Thyroid gland (tissue), 4 donors: ENCODE results near the gene PCTP. TPM values are rescaled to one million over a fixed set of nuclear protein-coding genes. Genes with fewer than 3 reads are reported as not detected.
A peak's percentile ranks its signal among the peaks of the same experiment; 100 is the strongest.

Experiments
- DNase-seq, 2 donors: peaks; one replicate each; pipeline ENCODE4 v3.0.0-alpha.2; 2019
- H3K27ac ChIP-seq, 3 donors: fragments of 200-600 bp; sonication (generic); 1 replicate in 2 of 3; 2 replicates in 1 of 3; pipeline ENCODE4 v1.5.1; 2016 to 2019; ENCODE audit warnings: mild to moderate bottlenecking in 1 of 3, moderate library complexity in 1 of 3
- H3K27me3 ChIP-seq: fragments of 200-600 bp; sonication (generic); one replicate; pipeline ENCODE4 v1.5.1; 2019
- H3K36me3 ChIP-seq, 2 donors: fragments of 200-600 bp; sonication (generic); one replicate each; pipeline ENCODE4 v1.5.1; 2016 to 2019
- H3K4me1 ChIP-seq, 2 donors: fragments of 200-600 bp; sonication (generic); one replicate each; pipeline ENCODE4 v1.5.1; 2017 to 2019
- H3K4me3 ChIP-seq, 3 donors: fragments of 200-600 bp; sonication (generic); replicated peaks in 1 of 3; 1 replicate in 2 of 3; 2 replicates in 1 of 3; pipeline ENCODE4 v1.5.1; 2016; ENCODE audit warnings: mild to moderate bottlenecking in 1 of 3
- H3K9me3 ChIP-seq: fragments of 200-600 bp; sonication (generic); one replicate; pipeline ENCODE4 v1.5.1; 2017
- POLR2A ChIP-seq, 2 donors: fragments of 450-650 bp; IDR thresholded peaks; one replicate each; pipeline ENCODE4 v1.6.1; 2017; ENCODE audit warnings: antibody characterized with exemption in 2 of 2, mild to moderate bottlenecking in 2 of 2, moderate library complexity in 1 of 2
- WGBS, 2 donors: methylation state at CpG; one replicate each; pipeline ENCODE4 v1.1.5; 2017; 5-methylcytosine and 5-hydroxymethylcytosine counted together
- intact Hi-C: fragments of 100-400 bp; cut with DNase I; formaldehyde crosslinking; loops from one replicate; pipeline ENCODE4 v1.15.1; 2023
- total RNA-seq, 4 donors: library from RNA; depleted of rRNA; stranded (reverse); fragments of >200 nt; gene quantifications; one replicate each; pipeline ENCODE4 v1.2.3, GENCODE V29; 2016
- TF ChIP-seq, protein P1 (sequence below), 6 experiments: fragments of 200-600 bp in 3 of 6; fragments of 450-650 bp in 3 of 6; sonication (generic) in 3 of 6; IDR thresholded peaks; one replicate each; pipeline ENCODE4 v1.5.1; 2016 to 2019; ENCODE audit warnings: antibody characterized with exemption in 6 of 6, mild to moderate bottlenecking in 2 of 6, inconsistent platforms in 1 of 6, moderate library complexity in 1 of 6

PCTP gene
- total RNA-seq, 4 donors from 2014 or later, result 13.7 to 17.2 (median 14.8) TPM

DNA sequence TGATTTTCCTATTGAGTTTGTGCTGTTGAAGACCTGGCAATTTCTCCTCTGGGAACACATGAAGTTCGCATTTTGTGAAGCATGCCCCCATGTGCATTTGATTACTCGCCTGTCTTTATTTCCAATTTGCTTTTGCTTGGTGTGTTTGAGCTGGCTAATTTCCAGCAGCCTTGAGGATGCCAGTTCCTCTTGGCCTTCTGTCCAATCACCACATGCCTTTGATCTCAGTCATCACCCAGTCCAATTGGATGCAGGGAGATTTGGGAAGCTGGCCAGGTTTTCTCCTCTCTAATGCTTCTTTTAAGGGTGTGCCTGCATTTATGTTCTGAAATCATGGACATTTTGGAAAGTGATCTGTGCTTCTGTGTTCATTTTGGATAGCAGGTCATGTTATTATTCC is 24.4 kb upstream of the PCTP start:
- H3K27ac ChIP-seq, result peak overlapping the region in 1 of 3 donors; percentile 45
- no peak for TF ChIP-seq POLR2A (IDR thresholded peaks at IDR 0.05)
- TF ChIP-seq, protein P1, sequence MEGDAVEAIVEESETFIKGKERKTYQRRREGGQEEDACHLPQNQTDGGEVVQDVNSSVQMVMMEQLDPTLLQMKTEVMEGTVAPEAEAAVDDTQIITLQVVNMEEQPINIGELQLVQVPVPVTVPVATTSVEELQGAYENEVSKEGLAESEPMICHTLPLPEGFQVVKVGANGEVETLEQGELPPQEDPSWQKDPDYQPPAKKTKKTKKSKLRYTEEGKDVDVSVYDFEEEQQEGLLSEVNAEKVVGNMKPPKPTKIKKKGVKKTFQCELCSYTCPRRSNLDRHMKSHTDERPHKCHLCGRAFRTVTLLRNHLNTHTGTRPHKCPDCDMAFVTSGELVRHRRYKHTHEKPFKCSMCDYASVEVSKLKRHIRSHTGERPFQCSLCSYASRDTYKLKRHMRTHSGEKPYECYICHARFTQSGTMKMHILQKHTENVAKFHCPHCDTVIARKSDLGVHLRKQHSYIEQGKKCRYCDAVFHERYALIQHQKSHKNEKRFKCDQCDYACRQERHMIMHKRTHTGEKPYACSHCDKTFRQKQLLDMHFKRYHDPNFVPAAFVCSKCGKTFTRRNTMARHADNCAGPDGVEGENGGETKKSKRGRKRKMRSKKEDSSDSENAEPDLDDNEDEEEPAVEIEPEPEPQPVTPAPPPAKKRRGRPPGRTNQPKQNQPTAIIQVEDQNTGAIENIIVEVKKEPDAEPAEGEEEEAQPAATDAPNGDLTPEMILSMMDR (IDR thresholded peaks at IDR 0.05), result no peak
- no peaks in the 10 kb centered on the region for H3K27me3 ChIP-seq
- WGBS, 2 donors, result 70% methylated on average over 2 of the region's 2 CpGs
- peaks cover 5 to 39% of the 10 kb centered on the region in 2 donors for H3K4me1 ChIP-seq
- DNase-seq, result peak; percentile 52 to 54
- intact Hi-C loops, result loop anchor here (10.0 kb wide), 1 partner anchor 48 kb away; no protein-coding TSS in a partner anchor
- H3K9me3 ChIP-seq, result no peaks in the 10 kb centered on the region
- no peaks in the 10 kb centered on the region for H3K36me3 ChIP-seq
- H3K4me3 ChIP-seq, result no peak overlapping the region

DNA sequence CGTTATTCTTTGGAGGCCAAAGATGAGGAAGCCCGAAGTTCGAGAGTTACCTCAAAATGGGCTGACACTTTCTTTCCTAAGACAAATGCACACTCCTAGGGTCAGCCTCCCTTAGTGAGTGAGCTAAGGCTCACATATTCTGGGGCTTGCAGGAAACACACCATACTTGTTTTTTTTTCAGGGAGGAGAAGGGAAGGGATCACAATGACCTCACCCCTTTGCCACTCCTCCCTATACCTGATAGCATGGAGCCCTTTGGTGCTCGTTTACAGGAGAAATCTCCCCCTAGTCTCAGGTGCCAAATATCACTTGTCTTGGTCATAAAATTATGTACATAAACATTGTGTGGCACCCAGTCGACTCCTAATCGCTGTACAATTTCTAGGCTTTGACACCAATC is 23.6 kb upstream of the PCTP start:
- Histone ChIP-seq H3K27me3 (no peaks in the 10 kb centered on the region), H3K4me1 (peaks cover 5 to 37% of the 10 kb centered on the region in 2 donors), H3K4me3 (no peak overlapping the region), H3K27ac (no peak overlapping the region), H3K36me3 (no peaks in the 10 kb centered on the region), H3K9me3 (no peaks in the 10 kb centered on the region)
- intact Hi-C loops, result loop anchor here (10.0 kb wide), 1 partner anchor 48 kb away; no protein-coding TSS in a partner anchor
- WGBS, 2 donors, result 91 to 93% methylated on average over 6 of the region's 6 CpGs
- TF ChIP-seq POLR2A (IDR thresholded peaks at IDR 0.05), result no peak
- TF ChIP-seq, protein P1 (IDR thresholded peaks at IDR 0.05), result no peak
- no peak for DNase-seq

DNA sequence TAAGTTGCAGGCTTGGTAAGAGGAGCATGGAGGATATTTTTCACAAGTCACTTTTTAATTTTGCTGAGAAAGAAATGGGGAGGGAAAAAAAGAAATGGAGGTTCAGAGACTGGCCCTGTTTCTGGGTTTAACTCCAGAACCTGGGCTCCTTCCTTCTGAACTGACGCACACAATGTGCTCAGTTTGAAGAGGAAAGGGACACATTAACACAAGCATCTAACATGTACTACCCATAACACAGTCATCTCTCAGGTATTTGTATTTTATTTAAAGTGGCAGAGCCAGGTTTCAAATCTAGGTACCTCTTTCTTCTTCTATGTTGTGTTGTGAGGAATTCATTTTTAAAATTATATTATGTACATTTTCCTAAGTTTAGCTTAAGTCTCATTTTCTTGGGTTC is 22.9 kb upstream of the PCTP start:
- intact Hi-C loops, result loop anchor here (10.0 kb wide), 1 partner anchor 47 kb away; no protein-coding TSS in a partner anchor
- no peak for DNase-seq
- H3K36me3 ChIP-seq, result no peaks in the 10 kb centered on the region
- 77 to 97% methylated on average over 1 of the region's 1 CpG for WGBS, 2 donors
- H3K4me1 ChIP-seq, result peaks cover 10 to 37% of the 10 kb centered on the region in 2 donors
- no peak overlapping the region for H3K27ac ChIP-seq
- no peaks in the 10 kb centered on the region for H3K9me3 ChIP-seq
- H3K4me3 ChIP-seq, result no peak overlapping the region
- TF ChIP-seq POLR2A (IDR thresholded peaks at IDR 0.05), result no peak
- TF ChIP-seq, protein P1 (IDR thresholded peaks at IDR 0.05), result no peak
- no peaks in the 10 kb centered on the region for H3K27me3 ChIP-seq

DNA sequence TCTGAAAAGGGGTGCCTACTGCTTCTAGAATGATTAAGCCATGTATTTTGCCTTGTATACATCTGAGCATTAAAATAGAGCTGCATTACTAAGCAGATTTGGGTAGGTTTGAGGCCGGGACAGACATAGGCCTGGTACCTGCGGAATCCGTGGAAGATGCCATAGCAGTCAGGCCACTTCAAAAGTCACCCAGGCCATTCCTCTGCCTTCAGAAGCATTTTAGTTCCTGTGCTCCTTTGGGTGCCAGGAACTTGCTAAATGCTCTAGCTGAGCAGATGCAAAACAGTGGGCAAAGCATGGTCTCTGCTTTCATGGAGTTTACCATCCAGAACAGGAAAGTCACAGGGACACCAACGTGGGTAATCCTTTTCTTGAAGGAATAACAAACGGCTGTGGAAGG is 22.5 kb upstream of the PCTP start:
- WGBS, 2 donors, result 48 to 52% methylated on average over 5 of the region's 5 CpGs
- TF ChIP-seq, protein P1 (IDR thresholded peaks at IDR 0.05), result no peak
- no peak for TF ChIP-seq POLR2A (IDR thresholded peaks at IDR 0.05)
- H3K27ac ChIP-seq, result peak overlapping the region in 2 of 3 donors; percentile 15 to 27
- no peak overlapping the region for H3K4me3 ChIP-seq
- no peaks in the 10 kb centered on the region for H3K9me3 ChIP-seq
- peak; percentile 52 to 56 for DNase-seq
- peaks cover 13 to 41% of the 10 kb centered on the region in 2 donors for H3K4me1 ChIP-seq
- no peaks in the 10 kb centered on the region for H3K27me3 ChIP-seq
- no peaks in the 10 kb centered on the region for H3K36me3 ChIP-seq
- intact Hi-C loops, result loop anchor here (10.0 kb wide), 1 partner anchor 46 kb away; no protein-coding TSS in a partner anchor

GRCh38 chr17:55728833-55729232 is 22.0 kb upstream of the PCTP start:
- intact Hi-C loops, result loop anchor here (10.0 kb wide), 1 partner anchor 46 kb away; no protein-coding TSS in a partner anchor
- no peaks in the 10 kb centered on the region for H3K36me3 ChIP-seq
- no peaks in the 10 kb centered on the region for H3K9me3 ChIP-seq
- 44 to 63% methylated on average over 5 of the region's 5 CpGs for WGBS, 2 donors
- TF ChIP-seq, protein P1 (IDR thresholded peaks at IDR 0.05), result no peak
- TF ChIP-seq POLR2A (IDR thresholded peaks at IDR 0.05), result no peak
- H3K27ac ChIP-seq, result peak overlapping the region in 2 of 3 donors; percentile 15 to 27
- H3K27me3 ChIP-seq, result no peaks in the 10 kb centered on the region
- peaks cover 14 to 46% of the 10 kb centered on the region in 2 donors for H3K4me1 ChIP-seq
- H3K4me3 ChIP-seq, result no peak overlapping the region
- no peak for DNase-seq
